T-helper 22 cell (primary cell): Measurements from ENCODE around the gene MAN2A2.
A peak's percentile ranks its signal among the peaks of the same experiment; 100 is the strongest.

Experiments used
- DNase-seq: peaks from one replicate; pipeline ENCODE4 v3.0.0-alpha.2; 2020; ENCODE audit warnings: low read depth

Gene MAN2A2

GRCh38 chr15:90942354-90943120, 39.4 kb downstream of the MAN2A2 start:
- DNase-seq, result no peak

GRCh38 chr15:90945091-90945490, 42.0 kb downstream of the MAN2A2 start:
- no peak for DNase-seq

- DNase-seq, result no peak
These were observed 43.4 kb downstream of the MAN2A2 start for GRCh38 chr15:90946538-90946937.

- DNase-seq, result no peak
These were observed 44.0 kb downstream of the MAN2A2 start for GRCh38 chr15:90946941-90947576.

GRCh38 chr15:90947577-90948357, 44.7 kb downstream of the MAN2A2 start:
- no peak for DNase-seq

GRCh38 chr15:90948506-90948905, 45.4 kb downstream of the MAN2A2 start:
- no peak for DNase-seq

- no peak for DNase-seq
These were observed 47.0 kb downstream of the MAN2A2 start for GRCh38 chr15:90949979-90950675.

GRCh38 chr15:90950676-90951075, 47.6 kb downstream of the MAN2A2 start:
- no peak for DNase-seq

GRCh38 chr15:90952901-90953677, 50.0 kb downstream of the MAN2A2 start:
- no peak for DNase-seq

GRCh38 chr15:90953947-90954711, 51.0 kb downstream of the MAN2A2 start:
- no peak for DNase-seq

- peak; percentile 83 for DNase-seq
These were observed 51.9 kb downstream of the MAN2A2 start, which contains the start of gene RCCD1 for GRCh38 chr15:90954712-90955623. TSS of gene RCCD1 (plus strand) at chr15:90954884. CDS start at chr15:90956735, 1,851 bp downstream.

GRCh38 chr15:90955624-90956273, 52.6 kb downstream of the MAN2A2 start:
- no peak for DNase-seq

- peak; percentile 29 for DNase-seq
These were observed 53.4 kb downstream of the MAN2A2 start for GRCh38 chr15:90956274-90957030.

- DNase-seq, result no peak
These were observed 54.1 kb downstream of the MAN2A2 start for GRCh38 chr15:90957031-90957790.

GRCh38 chr15:90957791-90958190, 54.7 kb downstream of the MAN2A2 start:
- DNase-seq, result no peak

- DNase-seq, result no peak
These were observed 56.0 kb downstream of the MAN2A2 start for GRCh38 chr15:90959028-90959595.

GRCh38 chr15:90959894-90960293, 56.8 kb downstream of the MAN2A2 start:
- no peak for DNase-seq
